ENCODE results near the gene TAL1. TPM values are rescaled to one million over a fixed set of nuclear protein-coding genes. Genes with fewer than 3 reads are reported as not detected.
A peak's percentile ranks its signal among the peaks of the same experiment; 100 is the strongest.

The TAL1 gene
- total RNA-seq, 6 experiments from 2014 or later: 0.43 to 4.5 (median 1.8) TPM

GRCh38 chr1:47212636-47213229 lies 19.3 kb downstream of the TAL1 start:
- ATAC-seq (no peak), DNase-seq (no peak)
- WGBS (ENCODE audit: insufficient coverage, low coverage, low lambda C conversion rate, missing lambda C conversion rate): 51% methylated on average over 3 of the region's 4 CpGs

GRCh38 chr1:47211796-47212269 lies 20.2 kb downstream of the TAL1 start:
- no peak overlapping the region for H3K4me3 ChIP-seq
- H3K27me3 ChIP-seq: no peaks in the 10 kb centered on the region
- H3K27ac ChIP-seq: peak overlapping the region in 1 of 3 donors; percentile 51
- H3K4me1 ChIP-seq: no peaks in the 10 kb centered on the region
- TF ChIP-seq POLR2A (IDR thresholded peaks at IDR 0.05) (no peak), CTCF (IDR thresholded peaks at IDR 0.05) (no peak)
- ATAC-seq: peak; percentile 73 to 89 (median 86)
- DNase-seq: peak in 1 of 3 donors; percentile 59
- H3K36me3 ChIP-seq: no peaks in the 10 kb centered on the region
- H3K9me3 ChIP-seq: no peaks in the 10 kb centered on the region
- 41% methylated on average over 7 of the region's 9 CpGs for WGBS (ENCODE audit: insufficient coverage, low coverage, low lambda C conversion rate, missing lambda C conversion rate)
- intact Hi-C loops (cut with DNase I): no loop called here

More at GRCh38 chr1:47212636-47213229, 19.3 kb downstream of the TAL1 start:
- Histone ChIP-seq H3K36me3 (no peaks in the 10 kb centered on the region), H3K9me3 (no peaks in the 10 kb centered on the region), H3K4me1 (no peaks in the 10 kb centered on the region), H3K27me3 (no peaks in the 10 kb centered on the region), H3K4me3 (no peak overlapping the region), H3K27ac (peak overlapping the region in 1 of 3 donors; percentile 51)
- TF ChIP-seq CTCF (IDR thresholded peaks at IDR 0.05) (no peak), POLR2A (IDR thresholded peaks at IDR 0.05) (no peak)
- intact Hi-C loops (cut with DNase I): no loop called here

DNA sequence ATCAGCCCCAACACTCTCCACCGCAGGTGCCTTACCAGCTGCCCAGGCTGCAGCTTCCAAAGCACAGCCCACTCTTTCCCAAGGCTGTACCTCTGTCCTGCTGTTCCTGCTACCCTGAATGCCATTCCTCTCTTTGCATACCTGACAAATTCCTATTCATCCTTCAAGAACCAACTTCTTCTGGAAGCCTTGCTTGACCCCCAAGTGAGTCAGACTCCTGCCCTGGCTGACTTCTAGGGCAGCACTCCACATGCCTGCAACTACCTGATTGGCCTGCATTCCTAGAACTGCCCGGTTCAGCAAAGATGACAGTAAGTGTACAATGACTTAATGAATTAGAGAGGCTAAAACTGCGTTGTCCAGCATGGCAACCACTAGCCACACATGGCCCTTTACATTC lies 21.4 kb downstream of the TAL1 start:
- TF ChIP-seq CTCF (IDR thresholded peaks at IDR 0.05) (no peak), POLR2A (IDR thresholded peaks at IDR 0.05) (no peak)
- intact Hi-C loops (cut with DNase I): no loop called here
- ATAC-seq: no peak
- 70% methylated on average over 3 of the region's 3 CpGs for WGBS (ENCODE audit: insufficient coverage, low coverage, low lambda C conversion rate, missing lambda C conversion rate)
- Histone ChIP-seq H3K27me3 (no peaks in the 10 kb centered on the region), H3K4me1 (no peaks in the 10 kb centered on the region), H3K9me3 (no peaks in the 10 kb centered on the region), H3K27ac (no peak overlapping the region), H3K4me3 (no peak overlapping the region), H3K36me3 (no peaks in the 10 kb centered on the region)
- no peak for DNase-seq

DNA sequence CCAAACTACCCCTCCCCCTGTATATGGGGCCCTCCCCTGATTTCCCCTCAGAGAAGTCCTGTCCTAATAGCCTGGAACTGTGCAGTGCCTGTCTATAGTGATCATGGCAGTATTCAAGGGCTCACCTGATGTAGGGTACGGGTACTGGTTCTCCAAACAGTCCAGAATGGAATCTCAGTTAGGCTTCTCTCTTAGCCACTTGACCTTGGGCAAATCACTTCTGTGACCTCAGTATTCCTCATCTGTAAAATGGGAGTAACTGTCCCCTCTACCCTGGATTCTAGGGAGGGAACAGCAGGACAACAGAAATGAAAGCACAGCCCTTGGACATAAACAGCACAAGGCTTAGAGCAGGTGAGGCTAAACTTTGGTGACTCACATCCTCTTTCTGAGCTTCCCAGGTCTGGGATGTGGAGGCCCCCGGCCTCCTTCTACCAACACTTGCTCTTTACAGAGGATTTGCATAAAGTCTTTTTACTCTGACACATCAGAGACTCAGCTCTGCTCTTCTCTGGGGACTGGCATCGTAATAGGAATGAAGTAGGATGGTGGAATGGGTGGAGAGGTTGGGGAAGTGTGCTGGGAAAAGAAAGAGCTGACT lies 22.2 kb downstream of the TAL1 start:
- DNase-seq (no peak), ATAC-seq (no peak)
- Histone ChIP-seq H3K9me3 (no peaks in the 10 kb centered on the region), H3K4me3 (no peak overlapping the region), H3K36me3 (no peaks in the 10 kb centered on the region), H3K27ac (no peak overlapping the region), H3K4me1 (no peaks in the 10 kb centered on the region), H3K27me3 (no peaks in the 10 kb centered on the region)
- intact Hi-C loops (cut with DNase I): no loop called here
- TF ChIP-seq POLR2A (IDR thresholded peaks at IDR 0.05) (no peak), CTCF (IDR thresholded peaks at IDR 0.05) (no peak)
- 66% methylated on average over 2 of the region's 3 CpGs for WGBS (ENCODE audit: insufficient coverage, low coverage, low lambda C conversion rate, missing lambda C conversion rate)

Measured in right lobe of liver (tissue), 6 donors.